Muscle of back (tissue), 11 donors: ENCODE measurements around the gene SYCP2. TPM values are rescaled to one million over a fixed set of nuclear protein-coding genes. Genes with fewer than 3 reads are reported as not detected.

Source experiments
- DNase-seq, 3 donors: peaks; one replicate each; pipeline versions ENCODE4 v3.0.0 to v3.0.0-alpha.2; 2013
- polyA plus RNA-seq, 10 donors: library from polyadenylated mRNA; unstranded; fragments of 120-200 nt; gene quantifications; one replicate each; pipeline ENCODE4 v1.2.1, GENCODE V29; 2013; ENCODE audit not compliant: insufficient read length in 10 of 10

Gene SYCP2
- polyA plus RNA-seq, 10 donors = 1.5 to 7.2 (median 3.5) TPM

DNA sequence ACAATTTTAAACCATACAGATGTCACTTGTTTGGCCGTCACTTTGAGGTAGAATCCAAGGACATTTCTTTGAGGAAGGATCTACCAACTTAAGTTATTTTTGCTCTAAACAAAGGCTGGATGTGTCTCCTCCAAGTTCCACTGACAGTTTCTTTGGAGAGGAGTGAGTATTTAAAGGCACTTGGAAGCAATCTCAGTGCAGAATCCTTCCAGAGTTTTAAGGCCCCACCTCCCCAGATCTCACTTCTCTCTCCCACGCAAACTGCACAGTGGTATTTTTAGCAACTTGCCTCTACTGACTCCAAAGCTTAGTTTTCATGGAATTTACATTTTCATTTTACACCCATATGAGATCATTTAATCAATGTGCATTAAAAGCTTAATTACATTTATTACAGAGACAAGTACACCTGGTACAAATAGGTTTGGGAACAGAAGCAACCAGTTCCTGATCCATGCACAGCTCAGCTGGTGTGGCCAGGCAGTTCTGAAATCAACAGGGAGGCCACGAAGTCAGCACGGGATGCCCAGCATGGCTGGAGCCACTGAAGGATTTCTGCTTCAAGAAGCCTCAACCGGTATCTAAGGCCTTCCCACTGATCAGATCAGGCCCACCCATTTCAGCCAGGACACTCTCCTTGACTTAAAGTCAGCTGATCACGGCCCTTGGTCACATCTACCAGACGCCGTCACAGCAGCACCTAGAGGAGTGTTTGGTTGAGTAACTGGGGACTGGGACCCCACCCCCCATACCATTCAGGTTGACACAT lies 109.8 kb downstream of the SYCP2 start:
- peak; percentile 51 to 78 (median 57) for DNase-seq

DNA sequence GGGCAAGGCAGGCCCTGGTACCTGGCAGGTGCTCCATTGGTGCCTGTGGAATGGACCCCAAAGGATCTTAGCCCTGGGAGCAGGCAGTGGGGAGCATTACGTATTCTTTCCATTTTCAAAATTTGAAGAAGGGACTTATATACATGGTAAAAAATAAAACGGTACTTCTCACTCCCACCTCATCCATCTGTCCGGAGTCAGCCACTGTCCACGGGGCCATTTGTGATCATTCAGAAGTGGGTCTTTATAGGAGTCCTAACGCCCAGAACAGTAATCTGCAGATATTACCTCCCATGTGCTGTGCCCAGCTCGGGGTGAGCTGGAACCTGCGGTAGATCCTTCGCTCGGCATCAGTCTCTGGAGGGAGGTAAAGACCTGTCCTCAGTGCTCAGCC lies 110.4 kb downstream of the SYCP2 start:
- no peak for DNase-seq

DNA sequence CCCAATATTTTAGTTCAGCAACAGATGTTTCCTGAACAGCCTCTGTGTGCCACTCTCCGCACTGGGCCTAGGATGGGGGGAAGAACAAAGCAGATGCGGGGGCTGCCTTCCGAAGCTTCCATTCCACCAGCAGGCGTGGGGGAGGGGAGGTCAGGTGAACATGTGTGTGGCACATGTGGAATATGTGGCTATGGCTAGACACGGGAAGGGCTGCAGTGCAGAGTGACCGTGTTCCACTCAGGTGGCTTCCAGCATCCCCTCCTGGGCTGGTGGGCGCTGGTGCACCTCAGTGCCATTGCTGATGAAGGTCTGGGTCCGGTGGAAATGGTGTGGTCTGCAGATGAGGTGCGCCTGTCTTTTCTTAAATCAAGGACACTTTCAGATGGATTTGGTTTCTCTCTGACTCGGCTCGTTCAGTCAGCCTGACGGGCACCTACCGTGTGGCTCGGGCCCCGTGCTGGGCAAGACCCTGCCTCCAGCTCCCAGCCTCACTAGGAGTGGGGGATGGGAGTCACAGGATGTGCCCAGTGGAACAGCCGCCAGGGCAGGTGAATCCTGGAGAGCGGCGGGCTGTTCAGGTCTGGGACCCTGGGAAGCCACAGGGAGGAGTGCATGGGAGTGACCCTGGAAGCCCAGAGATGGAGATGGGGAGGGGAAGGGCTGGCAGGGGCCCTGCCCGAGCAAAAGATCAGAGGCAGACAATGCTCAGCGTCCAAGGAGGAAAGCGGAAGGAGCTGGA lies 111.0 kb downstream of the SYCP2 start:
- no peak for DNase-seq

DNA sequence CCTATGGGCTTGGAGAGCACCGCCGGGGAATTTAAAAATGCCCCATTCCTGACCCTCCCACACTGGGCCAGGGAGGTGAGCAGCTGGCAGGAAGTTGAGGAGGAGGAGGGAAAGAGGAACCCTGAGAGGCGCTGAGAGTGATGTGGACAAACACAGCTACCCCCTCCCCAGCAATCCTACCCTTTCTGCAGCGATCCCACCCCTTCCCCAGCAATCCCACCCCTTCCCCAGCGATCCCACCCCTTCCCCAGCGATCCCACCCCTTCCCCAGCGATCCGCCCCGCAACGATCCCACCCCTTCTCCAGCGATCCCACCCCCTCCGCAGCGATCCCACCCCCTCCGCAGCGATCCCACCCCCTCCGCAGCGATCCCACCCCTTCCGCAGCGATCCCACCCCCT lies 111.6 kb downstream of the SYCP2 start:
- DNase-seq = no peak

DNA sequence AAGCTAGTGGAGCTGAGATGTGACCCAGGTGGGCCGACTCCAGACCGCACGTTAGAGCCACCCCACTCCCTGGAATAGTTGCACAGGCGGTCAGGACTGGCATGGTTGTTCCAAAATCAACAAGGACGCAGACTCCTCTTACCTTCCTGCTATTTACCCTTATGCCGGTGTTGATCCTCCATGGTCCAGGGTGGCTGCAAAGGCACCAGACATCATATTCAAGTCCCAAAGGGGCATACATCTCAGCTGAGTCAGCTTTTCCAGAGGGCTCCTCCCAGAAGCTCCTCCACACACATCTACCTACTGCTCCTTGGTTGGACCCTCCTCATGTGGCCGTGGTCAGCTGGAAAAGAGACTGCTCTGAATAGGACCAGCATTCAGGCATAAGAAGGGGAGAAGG lies 112.2 kb downstream of the SYCP2 start:
- DNase-seq = no peak

DNA sequence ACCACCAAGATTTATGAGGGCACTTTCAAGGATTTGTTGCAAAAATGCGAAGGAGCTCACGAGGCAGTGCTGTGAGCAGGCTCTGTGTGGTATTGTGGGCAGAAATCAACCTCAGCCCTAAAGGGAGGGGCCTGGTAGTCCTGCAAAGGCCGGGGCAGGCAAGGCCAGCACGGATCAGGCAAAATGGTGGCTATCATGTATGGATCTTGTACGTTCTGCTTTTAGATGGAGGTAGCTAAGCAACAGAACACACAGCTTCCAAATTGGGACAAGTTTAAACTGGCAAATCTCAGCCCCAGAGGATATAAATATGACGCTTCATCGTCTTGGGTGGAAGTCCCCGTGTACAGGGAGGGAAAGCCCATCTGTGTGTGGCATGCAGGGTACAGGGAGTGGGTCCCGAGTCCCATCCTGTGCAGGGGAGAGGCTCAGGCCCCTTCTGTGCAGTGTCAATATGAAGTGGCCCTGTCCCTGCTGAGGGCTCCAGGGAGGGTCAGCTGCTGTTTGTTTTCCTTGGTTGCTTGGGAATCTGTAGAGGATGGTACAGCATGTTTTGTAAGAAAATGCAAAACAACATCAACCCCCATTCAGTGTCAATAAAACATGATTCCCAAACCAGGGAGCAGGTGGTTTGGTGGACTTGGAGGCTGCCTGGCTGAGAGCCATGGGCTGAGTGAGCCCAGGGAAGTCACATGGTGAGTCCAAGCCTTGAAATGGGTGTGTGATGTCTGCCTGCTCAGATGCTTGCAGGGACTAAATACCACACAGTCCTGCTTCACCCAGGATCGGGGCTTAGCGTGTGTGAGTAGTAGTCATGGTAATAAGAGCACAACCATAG lies 113.0 kb downstream of the SYCP2 start:
- DNase-seq = peak; percentile 51 to 67 (median 64)

DNA sequence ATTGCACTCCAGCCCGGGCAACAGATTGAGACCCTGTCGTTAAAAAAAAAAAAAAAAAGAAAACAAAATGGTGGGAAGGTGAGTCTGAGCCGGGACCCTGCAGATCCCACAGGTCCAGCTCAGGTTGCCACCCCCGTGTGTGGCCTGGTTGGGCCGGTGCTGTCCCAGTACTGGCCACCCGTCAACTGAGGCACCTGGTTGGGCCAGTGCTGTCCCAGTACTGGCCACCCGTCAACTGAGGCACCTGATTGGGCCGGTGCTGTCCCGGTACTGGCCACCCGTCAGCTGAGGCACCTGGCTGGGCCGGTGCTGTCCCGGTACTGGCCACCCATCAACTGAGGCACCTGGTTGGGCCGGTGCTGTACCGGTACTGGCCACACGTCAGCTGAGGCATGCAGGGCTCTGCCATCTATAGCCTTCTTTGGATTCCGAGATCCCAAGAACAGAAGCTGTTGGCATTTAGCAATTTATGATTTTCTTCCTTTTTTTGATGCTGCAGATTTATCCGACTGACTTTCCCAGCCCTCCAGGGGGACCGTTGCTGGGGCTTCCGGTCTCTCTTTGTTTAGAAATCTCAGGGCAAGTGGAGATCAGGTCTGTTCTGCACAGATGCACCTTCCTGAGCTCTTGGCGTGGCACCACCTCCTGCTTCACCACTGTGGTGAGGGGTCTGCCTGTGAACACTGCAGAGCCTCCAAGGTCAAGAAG lies 113.8 kb downstream of the SYCP2 start:
- no peak for DNase-seq

DNA sequence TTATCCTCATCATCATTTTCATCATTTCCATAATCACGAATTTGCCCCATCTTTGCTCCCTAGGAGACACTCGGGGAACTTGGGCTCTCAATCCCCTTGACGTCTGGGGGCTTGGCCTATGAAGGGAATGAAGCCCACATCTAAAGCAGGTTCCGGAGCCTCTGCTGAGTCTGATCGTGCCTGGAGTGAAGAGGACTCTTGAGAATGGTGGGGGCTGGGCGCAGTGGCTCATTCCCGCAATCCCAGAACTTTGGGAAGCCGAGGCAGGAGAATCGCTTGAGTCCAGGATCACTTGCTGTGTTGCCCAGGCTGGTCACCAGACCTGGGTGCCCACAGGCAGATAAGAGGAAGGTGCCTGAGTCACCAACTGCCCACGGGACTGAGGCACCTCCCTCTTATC lies 114.5 kb downstream of the SYCP2 start:
- DNase-seq = no peak

DNA sequence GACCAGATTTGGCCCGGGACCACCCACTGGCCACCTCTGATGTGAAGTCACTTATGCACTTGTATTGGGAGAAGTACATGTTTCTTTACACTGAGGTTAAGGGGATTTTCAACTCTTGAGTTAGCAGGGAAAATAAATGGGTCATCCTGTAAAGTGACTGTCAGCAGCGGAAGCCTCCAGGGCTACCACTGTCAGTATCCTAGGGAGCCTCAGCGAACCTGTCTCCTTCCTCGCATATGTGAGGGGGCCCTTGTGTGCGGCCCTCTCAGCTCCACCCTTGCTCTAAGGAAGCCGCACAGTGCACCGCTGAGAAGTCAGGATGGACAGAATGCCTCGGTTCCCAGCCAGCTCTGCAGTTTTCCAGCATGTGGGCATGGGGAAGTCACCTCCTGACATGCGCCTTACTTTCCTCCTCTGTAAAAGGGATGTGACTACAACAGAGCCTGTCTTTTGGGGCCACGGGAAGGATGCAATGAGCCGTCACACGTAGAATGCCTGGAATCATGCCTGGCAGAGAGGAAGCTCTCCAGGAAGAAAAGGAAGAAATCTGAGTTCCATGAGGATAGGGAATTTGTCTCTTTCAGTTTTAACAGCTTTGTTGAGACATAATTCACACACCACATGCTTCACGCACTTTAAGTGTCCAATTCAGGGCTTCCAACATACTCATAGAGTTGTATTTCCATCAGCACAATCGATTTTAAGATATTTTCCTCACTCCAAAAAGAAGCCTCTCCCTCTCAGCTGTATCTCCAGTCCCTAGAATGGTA lies 115.4 kb downstream of the SYCP2 start:
- DNase-seq = no peak

DNA sequence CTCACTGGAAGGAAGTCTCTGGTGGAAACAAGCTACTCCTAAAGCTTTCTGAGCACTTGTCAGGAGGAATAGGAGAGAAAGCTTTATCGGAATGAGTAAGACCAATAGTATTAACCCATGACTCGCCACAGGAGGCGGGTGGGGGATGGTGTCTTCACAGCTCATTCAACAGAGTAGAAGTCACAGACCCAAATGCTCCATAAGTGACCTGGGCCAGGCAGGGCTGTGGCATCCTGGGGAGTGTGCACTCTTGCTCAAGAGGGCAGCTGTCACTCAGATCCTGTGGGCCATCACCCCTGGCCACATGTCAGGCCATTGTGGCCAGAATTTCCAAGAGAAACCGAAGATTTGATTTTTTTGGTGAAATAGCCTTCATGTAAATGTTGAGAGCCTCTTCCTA lies 116.0 kb downstream of the SYCP2 start:
- DNase-seq = no peak

DNA sequence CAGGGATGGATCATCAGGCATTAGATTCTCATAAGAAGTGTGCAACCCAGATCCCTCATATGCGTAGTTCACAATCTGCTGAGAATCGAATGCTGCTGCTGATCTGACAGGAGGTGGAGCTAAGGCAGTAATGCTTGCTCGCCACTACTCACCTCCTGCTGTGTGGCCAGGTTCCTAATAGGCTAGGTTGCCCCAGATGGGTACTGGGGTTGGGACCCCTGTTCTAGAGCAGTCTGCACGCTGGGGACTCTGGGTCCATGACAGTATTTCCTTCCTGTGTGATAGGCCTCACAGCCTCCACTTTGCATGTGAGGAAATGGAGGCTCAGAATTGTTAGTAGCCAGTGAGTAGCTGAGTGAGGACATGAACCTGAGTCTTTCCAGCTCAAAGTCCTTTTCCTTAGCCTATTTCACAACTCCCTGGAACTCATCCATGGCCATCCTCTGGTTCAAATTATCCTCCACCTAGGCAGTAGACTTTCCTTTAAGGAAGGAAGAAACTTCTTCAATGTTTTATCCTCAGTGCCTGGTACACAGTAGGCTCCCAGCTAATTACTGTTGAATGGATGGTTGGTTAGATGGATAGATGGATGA lies 117.2 kb downstream of the SYCP2 start:
- no peak for DNase-seq

DNA sequence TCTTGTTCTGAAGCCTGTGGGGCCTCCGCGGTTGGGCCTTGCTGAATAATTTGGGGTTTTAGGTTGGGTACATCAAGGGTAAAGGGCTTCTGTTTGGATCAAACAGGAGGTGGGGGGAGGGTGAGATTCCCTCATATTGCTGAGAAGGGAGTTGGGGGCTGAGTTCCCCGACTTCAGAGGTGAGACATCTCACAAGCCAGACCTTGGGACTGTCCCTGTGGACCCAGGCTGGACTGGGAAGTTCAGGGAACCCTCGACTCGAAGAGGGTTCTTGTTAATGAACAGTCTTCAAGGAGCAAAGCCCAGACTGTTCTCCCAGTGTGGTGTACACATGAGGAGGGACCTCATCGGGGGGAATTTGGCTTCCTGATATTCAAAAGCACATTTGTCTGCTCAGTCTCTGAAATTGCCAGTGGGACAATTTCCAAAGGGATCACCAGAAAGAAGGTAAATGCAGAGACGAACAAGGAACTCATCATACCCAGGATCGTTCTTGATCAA lies 118.5 kb downstream of the SYCP2 start:
- DNase-seq = no peak

DNA sequence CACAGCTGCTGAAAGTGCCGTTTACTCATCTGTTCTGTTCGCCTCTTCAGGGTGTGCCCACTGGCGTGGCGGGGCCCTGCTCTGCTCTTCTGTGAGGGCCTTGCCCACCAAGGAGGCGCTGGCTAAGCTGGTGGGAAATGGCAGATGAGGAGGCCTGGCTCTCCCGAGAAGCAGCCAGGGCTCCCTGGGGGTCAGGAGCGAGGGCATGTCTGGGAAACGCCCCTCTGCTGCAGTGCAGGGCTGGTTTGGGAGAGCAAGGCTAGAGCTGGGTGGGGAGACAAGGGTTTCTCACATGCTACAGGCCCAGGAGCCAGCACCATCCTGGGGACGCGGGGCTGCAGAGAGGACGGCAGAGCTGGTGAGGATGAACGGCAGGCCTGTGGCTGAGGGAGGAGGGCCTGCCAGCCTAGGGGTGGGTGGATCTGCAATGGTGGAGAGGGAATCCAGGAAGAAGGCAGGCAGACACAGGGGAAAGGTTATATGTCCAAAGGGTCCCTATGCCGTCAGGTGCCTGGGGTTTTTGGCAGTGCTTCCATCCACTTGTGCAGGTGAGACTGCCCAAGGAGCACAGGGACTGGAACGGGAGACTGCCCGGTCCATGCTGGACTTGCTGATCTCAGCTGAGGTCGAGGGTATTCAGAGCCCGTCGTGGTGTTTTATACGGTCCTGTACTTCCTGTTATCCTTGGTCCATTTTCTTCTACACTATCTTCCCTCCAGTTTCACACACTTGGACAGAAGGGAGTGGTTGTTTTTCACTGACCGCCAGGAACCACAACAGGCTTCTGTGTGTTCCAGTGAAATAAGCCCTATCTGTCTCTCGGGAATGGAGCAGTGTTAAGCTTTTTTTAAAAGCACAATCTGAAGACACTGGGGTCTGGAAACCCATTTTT lies 119.2 kb downstream of the SYCP2 start:
- peak in 1 of 3 donors; percentile 31 for DNase-seq

Other genes starting within 250 kb of the SYCP2 start
- 1 to 10 TPM; 3.6 to 6.8 (median 5.1) TPM for gene PPP1R3D, start 6.7 kb upstream of the SYCP2 start, polyA plus RNA-seq
- 10 to 100 TPM; 15.1 to 29.9 (median 23.2) TPM for gene FAM217B, start 6.8 kb upstream of the SYCP2 start, polyA plus RNA-seq
- gene CDH26, start 24.8 kb upstream of the SYCP2 start, polyA plus RNA-seq = 1 to 10 TPM in 1 of 10 donors, under 1 TPM in 9; 0.20 to 1.5 (median 0.77) TPM